Hepatic stellate cell (primary cell): ENCODE measurements around the gene CYYR1.

Source experiments
- DNase-seq: peaks from one replicate; pipeline ENCODE4 v3.0.0; 2011; ENCODE audit warnings: low spot score

Gene CYYR1

DNA sequence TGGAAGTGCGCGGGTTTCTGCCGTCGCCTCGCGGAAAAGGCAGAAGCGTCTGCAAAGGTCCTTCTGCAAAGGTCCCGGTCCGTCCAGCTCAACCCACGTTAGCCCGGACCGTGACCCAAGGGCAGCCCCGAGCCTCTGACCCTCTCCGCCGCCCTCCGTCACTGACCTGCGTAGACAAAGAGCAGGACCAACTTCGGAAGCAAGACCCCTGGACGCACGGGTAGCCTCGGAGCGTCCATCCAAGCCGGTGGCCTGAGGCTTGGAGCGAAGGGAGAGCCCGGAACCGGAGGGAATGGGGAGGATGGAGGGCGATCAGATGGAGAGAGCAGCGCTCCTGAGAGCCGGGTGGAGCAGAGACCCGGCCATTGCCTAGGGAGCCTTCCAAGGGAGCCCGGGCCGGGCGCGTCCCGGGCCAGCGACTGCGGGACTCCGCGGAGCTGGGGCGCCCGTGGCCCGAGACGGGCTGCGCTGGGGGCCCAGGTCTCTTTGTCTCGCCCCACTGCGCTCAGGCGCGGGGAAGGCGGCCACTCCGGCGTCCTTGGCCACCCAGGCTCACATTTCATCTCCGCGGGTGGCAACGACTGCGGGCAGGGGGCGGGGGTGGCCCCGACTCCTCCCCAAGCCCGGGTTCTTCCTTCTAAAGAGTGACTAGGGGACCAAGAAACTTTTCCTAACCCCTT, at the start of gene CYYR1:
TSS of gene CYYR1 (minus strand) at position 585 of the 680 bp plus-strand sequence. CDS start at position 239, 346 bp downstream.
- DNase-seq: no peak

DNA sequence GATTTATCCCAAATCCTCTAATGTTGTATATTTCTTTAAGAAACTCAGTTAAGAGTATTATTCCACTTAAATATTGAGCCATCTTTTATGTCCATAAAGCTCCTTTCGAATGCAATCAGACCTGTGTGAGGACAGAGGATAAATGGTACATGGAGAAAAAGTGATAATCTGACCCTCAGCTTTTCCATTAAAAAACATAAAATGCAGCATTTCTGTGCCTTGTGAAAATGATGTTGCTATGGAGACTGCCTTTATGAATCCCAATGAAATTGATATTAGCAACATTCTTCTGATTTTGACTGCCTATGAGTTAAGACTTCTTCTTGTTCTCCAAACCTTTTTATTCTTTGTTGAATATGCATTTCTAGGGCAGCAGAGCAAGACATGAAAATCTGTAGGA, 44.1 kb upstream of the CYYR1 start:
- no peak for DNase-seq

DNA sequence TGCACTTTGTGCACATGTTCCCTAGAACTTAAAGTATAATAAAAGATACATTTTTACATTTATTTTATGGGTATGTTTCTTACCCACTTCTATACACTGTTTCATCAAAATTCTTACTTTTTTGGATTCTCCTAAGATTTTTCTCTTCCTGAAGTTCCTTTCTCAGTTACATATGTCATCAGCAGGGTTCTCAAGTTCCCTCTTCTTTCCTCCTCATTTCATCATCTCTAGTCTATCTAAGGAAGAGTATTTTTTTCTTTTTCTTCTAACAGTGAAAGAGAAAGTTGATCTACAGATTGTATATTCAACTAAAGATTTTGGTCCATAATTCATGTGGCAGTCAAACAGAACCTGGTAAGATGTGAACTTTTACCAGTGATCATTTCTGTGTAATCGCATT, 41.2 kb upstream of the CYYR1 start:
- no peak for DNase-seq

DNA sequence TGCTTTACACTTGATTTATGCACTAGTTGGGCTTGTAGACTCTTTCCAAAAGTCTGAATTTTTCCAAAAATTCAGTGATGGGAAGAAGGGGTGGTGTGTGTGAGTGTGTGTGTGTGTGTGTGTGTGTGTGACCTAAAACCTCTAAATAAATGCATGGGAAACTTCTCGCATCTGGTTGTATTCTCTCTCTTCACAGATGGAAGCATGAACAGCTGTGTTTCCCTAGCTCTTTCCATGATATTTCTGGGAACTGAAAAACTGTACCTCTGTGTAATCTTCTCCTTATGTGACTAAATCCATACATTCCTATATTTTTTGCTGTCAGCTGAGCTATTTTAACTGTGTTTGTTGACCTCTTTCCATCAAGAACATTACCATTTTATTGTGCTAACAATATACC, 26.2 kb upstream of the CYYR1 start:
- DNase-seq: no peak

DNA sequence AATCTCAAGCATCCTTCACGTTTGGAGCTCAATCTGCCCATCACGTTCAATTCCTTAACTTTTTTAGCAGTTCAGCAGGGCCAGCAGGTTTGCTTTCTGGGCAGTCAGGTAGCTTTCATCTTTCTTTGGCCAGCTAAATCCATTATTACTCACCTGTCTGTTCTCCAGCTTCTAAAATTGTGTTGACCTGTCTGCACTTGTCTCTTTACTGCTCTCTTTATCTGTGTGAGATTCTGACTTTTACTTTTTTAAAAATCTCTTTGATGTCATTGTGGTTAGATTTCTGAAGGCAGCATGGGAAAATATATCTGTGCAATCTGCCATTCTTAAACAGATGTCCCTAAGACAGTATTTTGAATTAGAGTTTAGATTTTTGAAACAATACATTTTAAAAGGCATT, 24.9 kb upstream of the CYYR1 start:
- no peak for DNase-seq

DNA sequence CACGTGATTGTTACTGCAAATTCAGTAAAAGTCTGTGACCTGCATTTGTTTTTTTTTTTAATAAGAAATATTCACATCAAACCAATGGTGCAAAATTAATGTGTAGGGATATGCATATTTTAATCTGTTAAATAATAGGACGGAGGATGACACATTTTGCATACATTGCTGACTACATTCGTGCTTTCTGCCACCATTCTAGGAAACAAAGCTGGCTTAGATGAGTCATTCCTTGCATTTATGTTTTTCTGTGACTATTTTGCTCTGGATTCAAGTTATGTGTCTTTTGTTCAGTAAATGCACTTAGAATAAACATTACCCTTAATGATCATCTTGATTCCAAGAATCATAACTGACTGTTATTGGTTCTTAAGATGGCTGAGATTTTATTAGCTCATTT, 23.9 kb upstream of the CYYR1 start:
- DNase-seq: no peak

DNA sequence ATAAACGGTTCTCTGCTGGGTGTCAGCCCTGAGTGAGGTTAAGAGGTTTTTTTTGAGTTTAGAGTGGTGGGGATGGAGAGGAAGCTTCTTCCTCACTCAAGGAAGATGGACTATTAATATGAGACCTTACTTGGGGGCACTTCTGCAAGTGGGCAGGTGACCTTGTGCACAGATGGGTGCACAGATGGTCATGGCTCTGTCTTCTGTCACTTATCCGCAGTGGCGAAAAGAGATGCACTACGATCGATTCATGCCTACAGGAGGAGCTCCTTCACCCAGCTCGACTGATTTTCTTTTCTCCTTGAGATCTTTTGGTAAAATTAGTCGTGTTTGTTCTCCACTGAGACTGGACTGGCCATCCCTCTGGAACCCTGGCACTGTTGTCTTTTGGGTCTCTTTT, 22.9 kb upstream of the CYYR1 start:
- DNase-seq: no peak

DNA sequence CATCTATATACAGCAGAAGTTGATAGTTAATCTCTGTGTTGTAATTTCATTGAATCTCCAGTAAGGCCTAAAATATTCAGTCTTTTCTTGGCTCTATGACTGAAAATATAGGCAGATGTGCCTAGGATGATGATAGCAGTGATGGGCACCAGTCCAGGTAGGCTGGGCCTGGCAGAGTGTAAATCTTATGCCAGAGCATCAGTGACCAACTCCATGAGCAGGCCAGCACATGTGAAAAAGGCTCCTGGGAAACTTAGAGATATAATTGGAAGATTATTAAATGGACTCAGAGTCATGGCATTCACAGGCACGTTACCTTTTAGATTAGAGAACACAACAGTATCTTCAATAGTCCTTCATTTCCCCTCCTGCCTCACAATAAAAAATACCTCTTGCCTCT, 20.7 kb upstream of the CYYR1 start:
- no peak for DNase-seq

DNA sequence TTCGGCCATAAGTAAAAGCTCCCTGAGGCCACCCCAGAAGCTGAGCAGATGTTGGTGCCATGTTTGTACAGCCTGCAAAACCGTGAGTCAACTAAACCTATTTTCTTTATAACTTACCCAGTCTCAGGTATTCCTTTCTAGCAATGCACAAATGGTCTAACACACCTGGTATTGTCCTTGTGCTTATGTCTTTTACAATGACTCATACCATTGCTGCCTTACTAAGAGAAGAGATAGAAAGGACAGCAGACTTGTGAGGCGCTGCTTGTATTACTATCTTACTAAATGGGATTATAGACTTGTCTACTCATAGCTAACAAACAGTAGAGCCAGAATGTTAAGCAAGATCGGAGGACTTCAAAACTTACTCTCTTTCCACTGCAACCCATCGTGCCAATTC, 18.5 kb upstream of the CYYR1 start:
- DNase-seq: no peak

DNA sequence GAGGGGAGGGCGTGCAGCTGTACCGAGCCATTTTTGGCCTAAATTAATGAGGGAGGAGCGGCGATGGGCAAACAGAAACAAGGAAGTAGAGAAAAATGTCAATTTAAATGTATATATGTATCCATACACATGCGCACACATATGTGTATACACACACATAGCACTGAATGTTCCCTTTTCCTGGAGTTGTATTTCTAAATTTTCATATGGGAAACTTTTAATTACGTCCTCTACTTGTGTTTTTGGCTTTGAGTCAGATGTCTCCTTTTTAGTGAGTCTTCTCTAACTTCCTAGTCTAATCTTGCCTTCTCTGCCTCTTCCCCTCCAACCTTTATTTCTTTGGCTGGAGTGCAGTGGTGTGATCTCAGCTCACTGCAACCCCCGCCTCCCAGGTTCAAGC, 15.4 kb upstream of the CYYR1 start:
- no peak for DNase-seq

DNA sequence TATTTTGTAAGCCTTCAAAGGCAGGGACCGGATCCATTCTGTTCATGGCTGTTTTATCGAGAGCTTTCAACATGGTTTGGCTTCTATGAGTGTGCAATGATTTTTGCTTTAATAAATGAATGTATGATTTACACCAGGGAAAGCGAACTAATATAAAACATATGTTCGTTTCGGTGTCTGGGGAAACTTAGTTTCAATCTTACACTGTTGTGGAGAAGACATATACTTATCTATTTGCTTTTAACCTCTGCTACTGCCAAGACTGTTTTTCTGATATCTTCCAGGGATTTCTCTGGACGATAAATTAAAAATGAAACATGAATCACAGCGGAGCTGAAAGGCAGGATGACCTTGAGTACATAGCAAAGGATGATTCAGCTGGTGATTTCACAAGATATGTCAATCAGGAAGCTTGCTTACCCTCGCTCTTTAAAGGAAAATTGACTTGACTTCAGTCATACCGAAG, 14.7 kb upstream of the CYYR1 start:
- peak; percentile 20 for DNase-seq

DNA sequence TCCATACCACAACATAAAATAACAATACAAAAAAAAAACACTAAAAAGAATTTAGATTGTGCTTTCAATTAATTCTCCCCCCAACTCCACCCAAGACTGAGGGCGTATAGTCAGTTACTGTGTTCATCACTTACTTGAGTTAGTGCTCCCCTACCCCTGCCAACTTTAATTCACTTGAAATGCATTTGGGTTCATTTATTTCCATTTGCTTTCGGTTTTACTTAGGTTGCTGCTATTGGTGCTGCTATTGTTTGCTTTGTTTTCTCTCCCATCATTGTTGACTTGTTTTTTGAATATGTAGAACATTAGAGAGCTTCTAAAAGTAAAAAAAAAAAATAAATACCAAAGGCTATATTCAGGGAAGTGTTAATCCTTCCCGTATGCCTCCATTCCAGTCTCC, 10.7 kb upstream of the CYYR1 start:
- no peak for DNase-seq

DNA sequence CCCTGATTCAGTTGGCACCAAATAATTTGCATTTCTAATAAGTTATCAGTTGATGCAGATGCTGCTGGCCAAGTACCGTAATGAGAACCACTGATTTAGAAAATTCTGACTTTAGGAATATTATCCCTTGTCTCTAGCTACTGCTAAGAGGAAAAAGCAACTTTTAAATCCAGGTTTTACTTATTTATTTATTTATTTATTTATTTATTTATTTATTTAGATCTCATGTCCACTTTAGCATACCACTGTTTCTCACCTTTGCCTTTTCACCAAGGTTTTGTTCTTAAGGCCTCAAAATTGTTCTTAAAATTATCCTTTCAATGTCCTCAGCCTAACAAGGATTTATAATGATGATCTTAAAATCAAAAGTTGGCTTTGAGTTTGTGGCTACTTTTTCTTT, 8.7 kb upstream of the CYYR1 start:
- no peak for DNase-seq

DNA sequence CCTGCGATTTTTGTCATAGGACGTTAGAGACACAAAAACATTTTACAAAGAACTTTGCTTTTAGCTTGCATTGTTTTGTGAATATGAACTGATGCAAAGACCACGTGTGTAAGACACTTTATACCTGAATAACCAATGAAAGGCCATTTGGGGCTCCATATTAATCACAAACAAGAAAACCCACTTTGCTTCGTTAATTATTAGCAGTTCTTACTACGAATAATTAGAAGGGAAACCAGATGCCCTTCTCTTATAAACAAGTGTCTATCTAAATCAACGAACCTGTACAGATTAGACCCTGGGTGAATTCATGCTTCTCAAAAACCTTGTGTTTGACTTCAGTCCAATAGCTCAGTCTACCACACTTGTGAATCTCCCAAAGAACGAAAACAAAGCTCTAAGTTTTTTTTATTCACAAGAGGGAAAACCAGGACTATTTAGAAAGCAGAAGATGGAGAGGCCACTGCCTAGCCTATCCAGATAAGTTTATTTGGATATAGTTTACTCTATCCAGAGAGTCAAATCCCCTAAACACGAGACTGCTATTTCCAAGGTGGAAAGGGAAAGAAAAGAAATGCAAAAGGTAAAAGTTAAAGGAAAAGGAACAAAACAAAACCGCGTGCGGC, 897 bp downstream of the CYYR1 start:
- DNase-seq: no peak

DNA sequence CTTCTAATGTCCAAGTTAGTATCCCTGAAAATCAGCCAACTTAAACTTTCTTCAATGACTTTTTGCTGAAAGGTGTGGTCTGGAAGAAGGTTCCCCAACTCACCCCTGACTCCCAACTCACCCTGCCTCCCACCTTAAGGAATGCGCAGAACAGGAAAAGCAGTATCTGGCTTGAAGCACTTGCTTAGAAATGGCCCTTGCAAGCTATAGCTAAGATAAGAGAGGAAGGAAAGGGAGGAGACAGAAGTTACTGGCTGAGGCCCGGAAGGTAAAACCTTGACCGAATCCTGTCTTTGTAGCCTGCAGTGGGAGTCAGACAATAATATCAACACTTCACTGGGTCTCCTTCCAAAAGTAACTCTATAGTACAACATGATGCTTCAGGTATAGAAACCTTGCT, 2.9 kb downstream of the CYYR1 start:
- DNase-seq: no peak

DNA sequence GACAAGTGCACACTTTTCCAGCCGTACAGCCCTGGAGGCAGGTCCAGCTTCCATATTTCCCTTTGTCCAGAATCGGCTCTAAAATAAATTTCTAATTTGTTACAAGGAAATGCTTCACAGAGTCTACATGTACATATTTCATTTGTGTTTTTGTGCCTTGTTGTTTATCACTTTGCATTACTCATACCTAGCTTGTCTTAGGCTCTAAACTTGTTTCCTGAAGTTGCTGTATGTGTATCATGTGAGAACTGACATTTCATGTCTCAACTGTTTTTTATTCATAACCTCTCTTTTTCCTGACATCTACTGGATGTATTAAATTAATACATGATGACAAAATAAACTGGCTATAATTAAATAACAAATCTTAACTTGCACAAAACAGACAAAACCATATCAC, 7.5 kb downstream of the CYYR1 start:
- DNase-seq: no peak

DNA sequence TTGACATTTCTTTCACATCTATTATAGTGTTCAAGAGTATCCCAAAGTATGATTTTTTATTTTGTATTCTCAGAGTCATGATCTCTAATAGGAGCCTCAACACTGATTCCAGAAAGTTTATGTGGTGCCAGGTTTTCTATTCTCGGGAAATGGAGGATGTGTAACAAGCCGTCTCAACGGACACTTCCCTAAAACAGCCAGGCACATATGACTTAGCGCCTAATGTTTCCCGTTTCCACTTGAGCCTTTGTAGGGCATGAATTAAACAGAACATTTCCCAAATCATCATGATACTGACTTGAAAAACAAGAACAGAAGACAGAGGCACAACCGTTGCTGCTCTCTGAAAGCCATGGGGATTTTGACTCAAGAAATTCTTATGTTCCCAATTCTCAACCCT, 8.0 kb downstream of the CYYR1 start:
- no peak for DNase-seq

DNA sequence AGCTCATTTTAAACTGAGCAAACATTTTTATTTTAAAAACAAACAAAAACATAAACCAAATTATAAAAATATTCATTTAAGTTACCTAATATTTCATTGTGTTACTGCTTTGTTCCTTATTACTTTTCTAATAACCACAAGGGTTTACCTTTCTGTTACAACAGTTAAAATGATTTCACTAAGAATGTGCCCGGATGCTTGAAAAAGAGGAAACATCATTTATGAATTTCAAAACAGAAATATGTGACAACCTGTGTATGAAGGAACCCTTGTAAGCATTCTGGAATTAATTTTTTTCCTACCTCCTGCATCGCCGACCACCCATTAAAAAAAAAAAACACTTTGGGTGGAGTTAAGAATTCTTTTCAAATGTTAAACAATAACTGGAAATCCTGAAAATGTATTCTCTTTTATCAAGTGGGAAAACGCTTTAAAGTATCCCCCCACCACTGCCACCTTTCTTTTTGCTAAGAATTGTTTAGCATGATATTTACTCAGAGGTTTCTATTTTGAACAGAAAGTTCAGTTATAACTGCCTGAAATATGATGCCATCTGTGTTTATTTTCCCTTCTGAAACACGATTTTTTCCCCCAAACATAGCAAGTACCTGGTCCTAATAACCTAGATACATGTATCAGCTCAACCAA, 9.1 kb downstream of the CYYR1 start:
- no peak for DNase-seq

DNA sequence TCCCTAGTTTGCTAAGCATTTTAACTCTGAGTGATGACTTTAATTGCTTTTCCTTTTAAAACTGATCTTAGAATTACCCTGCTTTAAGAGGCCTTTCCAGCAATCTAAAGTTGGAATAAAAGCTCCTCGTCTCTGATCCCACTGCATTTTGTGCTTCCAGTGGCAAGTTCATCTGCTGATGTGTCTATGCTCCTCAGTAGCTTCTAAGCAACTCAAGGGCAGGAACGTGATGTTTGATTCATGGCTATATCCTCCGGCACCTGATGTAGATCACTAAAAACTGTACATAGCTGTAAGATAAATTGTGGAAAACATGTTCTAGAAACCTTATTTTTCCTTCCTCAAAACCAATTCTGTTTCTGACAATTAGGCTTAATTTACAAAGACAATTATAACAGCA, 12.5 kb downstream of the CYYR1 start:
- no peak for DNase-seq

DNA sequence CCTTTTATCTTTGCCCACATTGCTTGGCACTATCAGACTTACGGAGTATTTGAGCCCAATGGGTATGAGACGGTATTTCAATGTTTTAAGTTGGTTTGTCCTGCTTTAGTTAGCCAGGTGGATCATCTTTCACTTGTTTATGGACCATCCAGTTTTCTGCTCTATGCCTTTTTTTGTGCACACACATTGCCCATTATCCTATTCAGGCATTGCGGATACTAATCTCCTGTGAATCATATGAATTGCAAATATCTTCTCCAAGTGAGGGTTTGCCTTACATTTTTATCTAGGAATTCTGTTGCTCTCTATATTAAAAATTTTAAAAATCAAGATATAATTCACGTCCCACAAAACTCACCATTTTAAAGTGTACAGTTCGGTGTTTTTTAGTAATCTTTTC, 14.0 kb downstream of the CYYR1 start:
- no peak for DNase-seq

DNA sequence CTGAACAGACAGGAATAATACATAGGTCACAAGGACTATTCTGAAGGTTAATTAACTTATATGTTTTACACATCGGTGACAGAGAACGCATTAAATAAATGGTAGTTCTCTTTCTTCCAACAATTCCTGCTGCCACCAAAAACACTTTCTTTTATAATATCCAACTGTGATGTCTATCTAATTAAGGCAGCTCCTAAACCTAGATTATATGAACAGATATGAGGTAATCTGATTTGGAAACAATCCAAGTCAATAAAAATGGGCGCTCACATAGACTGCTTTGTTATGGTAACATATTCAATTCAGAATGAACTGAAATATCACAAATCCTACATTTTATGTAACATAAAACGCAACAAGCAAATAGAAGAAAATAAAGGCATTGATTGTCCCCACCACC, 16.0 kb downstream of the CYYR1 start:
- DNase-seq: no peak

DNA sequence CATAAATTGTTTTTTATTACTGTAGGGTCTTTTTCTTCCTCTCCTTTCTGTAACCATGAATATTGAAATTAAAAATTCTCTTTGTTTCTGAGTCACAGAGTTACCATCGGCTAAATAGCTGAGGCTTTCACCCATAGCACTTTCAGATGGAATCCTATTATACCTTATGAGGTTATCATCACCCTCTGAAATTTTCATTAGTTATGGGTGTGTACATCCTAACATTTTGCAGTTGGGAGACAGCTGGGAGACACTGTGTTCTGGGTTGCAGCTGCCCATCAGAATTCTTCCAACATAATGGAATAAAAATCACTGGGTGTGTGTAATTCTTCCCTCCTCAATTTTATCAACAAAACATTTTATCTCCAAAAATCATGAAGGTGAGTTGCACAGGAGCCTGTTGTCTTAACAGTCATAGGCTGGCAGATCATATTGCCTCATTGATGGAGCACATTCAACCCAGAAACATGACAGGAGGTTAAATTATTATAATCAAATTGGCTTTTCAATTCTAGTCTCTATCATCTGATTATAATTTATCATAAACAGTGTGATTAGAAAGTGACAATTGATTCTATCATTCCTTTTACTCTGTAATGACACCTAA, 17.4 kb downstream of the CYYR1 start:
- no peak for DNase-seq

DNA sequence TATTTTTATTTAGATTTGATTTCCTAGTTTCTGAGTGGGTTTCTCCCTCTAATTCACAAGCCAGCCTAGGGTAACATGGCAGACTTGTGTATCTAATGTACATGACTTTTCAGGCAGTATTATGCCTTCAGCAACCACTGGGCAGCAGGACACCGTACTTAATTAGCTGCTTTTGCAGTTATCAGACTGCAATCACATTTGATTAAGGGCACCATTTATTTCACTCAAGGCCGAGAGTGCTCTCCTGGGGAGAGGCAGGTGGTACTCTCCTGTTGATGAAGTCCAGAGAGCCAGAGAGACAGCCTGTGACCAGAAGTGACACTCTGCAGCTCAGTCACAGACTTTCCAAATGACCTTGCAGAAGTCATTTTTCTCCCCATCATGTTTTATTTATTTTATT, 18.7 kb downstream of the CYYR1 start:
- no peak for DNase-seq
